IPS-18c (cell line): ENCODE data around the gene GLYATL1.

Experiments
- H3K4me3 ChIP-seq: 2 replicates; pipeline ENCODE4 v1.7.0; 2013; ENCODE audit warnings: low read depth, mild to moderate bottlenecking, low read length, moderate library complexity; ENCODE audit not compliant: insufficient read depth
- H3K9me3 ChIP-seq: one replicate; pipeline ENCODE4 v1.6.1; 2013; ENCODE audit warnings: mild to moderate bottlenecking, low read length, moderate library complexity; ENCODE audit not compliant: control insufficient read depth, insufficient read depth

The GLYATL1 gene

GRCh38 chr11:58921778-58922390, 17.4 kb upstream of the GLYATL1 start:
- Histone ChIP-seq H3K9me3 (no peaks in the 10 kb centered on the region), H3K4me3 (no peak overlapping the region)

GRCh38 chr11:58922479-58922878, 16.8 kb upstream of the GLYATL1 start:
- no peaks in the 10 kb centered on the region for H3K9me3 ChIP-seq
- no peak overlapping the region for H3K4me3 ChIP-seq

GRCh38 chr11:58923300-58923788, 15.9 kb upstream of the GLYATL1 start:
- Histone ChIP-seq H3K4me3 (peak overlapping the region; percentile 16; the same call in 1 of the 2 replicates), H3K9me3 (no peaks in the 10 kb centered on the region)

GRCh38 chr11:58924230-58924629, 15.1 kb upstream of the GLYATL1 start:
- Histone ChIP-seq H3K4me3 (no peak overlapping the region), H3K9me3 (no peaks in the 10 kb centered on the region)

GRCh38 chr11:58926251-58926650, 13.0 kb upstream of the GLYATL1 start:
- no peak overlapping the region for H3K4me3 ChIP-seq
- no peaks in the 10 kb centered on the region for H3K9me3 ChIP-seq

GRCh38 chr11:58926695-58927094, 12.6 kb upstream of the GLYATL1 start:
- no peak overlapping the region for H3K4me3 ChIP-seq
- H3K9me3 ChIP-seq, result no peaks in the 10 kb centered on the region

- peak overlapping the region; percentile 40 for H3K4me3 ChIP-seq
- H3K9me3 ChIP-seq, result no peaks in the 10 kb centered on the region
Observed at GRCh38 chr11:58927393-58928106, 11.7 kb upstream of the GLYATL1 start.

- H3K9me3 ChIP-seq, result no peaks in the 10 kb centered on the region
- H3K4me3 ChIP-seq, result peak overlapping the region; percentile 40
Observed at GRCh38 chr11:58928107-58928499, 11.2 kb upstream of the GLYATL1 start.

- H3K4me3 ChIP-seq, result peak overlapping the region; percentile 40; the same call in 1 of the 2 replicates
Observed at GRCh38 chr11:58928691-58929090, 10.6 kb upstream of the GLYATL1 start.

GRCh38 chr11:58930926-58931325, 8.4 kb upstream of the GLYATL1 start:
- no peak overlapping the region for H3K4me3 ChIP-seq
- no peaks in the 10 kb centered on the region for H3K9me3 ChIP-seq

More at GRCh38 chr11:58928691-58929090, 10.6 kb upstream of the GLYATL1 start:
- H3K9me3 ChIP-seq, result no peaks in the 10 kb centered on the region

- no peak overlapping the region for H3K4me3 ChIP-seq
Observed at GRCh38 chr11:58933661-58934060, 5.6 kb upstream of the GLYATL1 start.

GRCh38 chr11:58934945-58935513, 4.3 kb upstream of the GLYATL1 start:
- H3K4me3 ChIP-seq, result no peak overlapping the region

More at GRCh38 chr11:58933661-58934060, 5.6 kb upstream of the GLYATL1 start:
- H3K9me3 ChIP-seq, result no peaks in the 10 kb centered on the region

GRCh38 chr11:58938398-58938797, 890 bp upstream of the GLYATL1 start:
- H3K4me3 ChIP-seq, result no peak overlapping the region
- no peaks in the 10 kb centered on the region for H3K9me3 ChIP-seq

More at GRCh38 chr11:58934945-58935513, 4.3 kb upstream of the GLYATL1 start:
- H3K9me3 ChIP-seq, result no peaks in the 10 kb centered on the region

GRCh38 chr11:58940028-58940427, 740 bp downstream of the GLYATL1 start:
- Histone ChIP-seq H3K9me3 (no peaks in the 10 kb centered on the region), H3K4me3 (no peak overlapping the region)

GRCh38 chr11:58941838-58942237, 2.5 kb downstream of the GLYATL1 start:
- Histone ChIP-seq H3K4me3 (no peak overlapping the region), H3K9me3 (no peaks in the 10 kb centered on the region)

GRCh38 chr11:58945663-58946062, 6.4 kb downstream of the GLYATL1 start:
- H3K9me3 ChIP-seq, result no peaks in the 10 kb centered on the region
- no peak overlapping the region for H3K4me3 ChIP-seq

- Histone ChIP-seq H3K4me3 (no peak overlapping the region), H3K9me3 (no peaks in the 10 kb centered on the region)
Observed at GRCh38 chr11:58949184-58949583, 9.9 kb downstream of the GLYATL1 start.

- H3K4me3 ChIP-seq, result no peak overlapping the region
- H3K9me3 ChIP-seq, result no peaks in the 10 kb centered on the region
Observed at GRCh38 chr11:58957922-58958321, 18.6 kb downstream of the GLYATL1 start.
